NCI-H2029 treated with DMSO at 0.1 percent for 48 hours (cell line): ENCODE measurements around the gene CD300C.
"Not testable (repeated sequence)": the region's sequence is repeated elsewhere in the genome, so short reads cannot be mapped to it uniquely, and the experiment has no call there.

ENCODE experiments used
- DNase-seq: peaks from one replicate; lab custom pipeline; 2025; lab: John Stamatoyannopoulos, UW

The CD300C gene

DNA sequence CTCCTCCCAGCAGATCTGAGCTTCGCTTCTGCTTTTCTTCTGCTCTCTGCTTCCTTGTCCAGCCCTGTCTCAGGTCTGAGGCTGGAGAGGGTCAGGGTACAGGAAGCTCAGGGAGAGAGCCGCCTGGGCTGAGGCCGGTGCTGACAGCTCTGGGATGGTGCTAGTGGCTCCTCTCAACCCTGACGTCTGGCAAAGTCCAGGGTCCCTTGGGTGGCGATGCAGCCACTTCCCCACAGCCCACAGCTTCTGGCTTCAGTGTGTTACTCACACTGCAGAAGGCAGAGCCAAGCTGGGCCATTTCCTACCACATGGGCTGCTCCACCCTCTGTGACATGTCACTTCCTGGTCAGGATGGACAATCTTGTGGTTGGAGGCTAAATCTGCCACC is at the start of gene CD300C:
TSS of gene CD300C (minus strand) at position 273 of the 388 bp plus-strand sequence. CDS start 333 bp downstream, outside the sequence.
- no peak for DNase-seq

DNA sequence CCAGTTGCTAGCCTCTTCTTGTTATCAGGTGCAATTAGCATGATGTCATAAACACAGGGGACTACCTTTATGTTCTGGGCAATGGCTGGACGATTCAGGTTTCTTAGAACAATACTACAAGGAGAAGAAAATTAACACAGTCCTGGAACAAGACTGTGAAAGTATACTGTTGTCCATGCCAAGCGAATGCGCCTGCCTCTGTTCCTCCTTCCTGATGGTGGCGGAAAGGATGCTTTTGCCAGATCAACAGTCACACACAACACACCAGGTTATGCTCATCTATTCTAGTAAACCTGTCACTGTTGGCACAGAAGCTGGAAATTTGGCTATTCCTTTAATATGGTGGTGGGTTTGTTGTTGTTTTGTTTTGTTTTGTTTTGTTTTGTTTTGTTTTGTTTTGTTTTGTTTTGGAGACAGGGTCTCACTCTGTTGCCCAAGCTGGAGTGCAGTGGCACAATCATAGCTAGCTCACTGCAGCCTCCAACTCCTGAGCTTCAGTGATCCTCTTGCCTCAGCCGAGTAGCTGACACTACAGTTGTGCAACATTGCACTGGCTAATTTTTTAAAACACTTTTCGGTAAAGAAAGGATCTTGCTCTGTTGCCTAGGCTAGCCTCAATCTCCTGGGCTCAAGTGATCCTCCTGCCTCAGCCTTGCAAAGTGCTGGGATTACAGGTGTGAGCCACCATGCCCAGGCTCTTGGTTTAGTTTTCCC is 49.3 kb upstream of the CD300C start:
- no peak for DNase-seq

DNA sequence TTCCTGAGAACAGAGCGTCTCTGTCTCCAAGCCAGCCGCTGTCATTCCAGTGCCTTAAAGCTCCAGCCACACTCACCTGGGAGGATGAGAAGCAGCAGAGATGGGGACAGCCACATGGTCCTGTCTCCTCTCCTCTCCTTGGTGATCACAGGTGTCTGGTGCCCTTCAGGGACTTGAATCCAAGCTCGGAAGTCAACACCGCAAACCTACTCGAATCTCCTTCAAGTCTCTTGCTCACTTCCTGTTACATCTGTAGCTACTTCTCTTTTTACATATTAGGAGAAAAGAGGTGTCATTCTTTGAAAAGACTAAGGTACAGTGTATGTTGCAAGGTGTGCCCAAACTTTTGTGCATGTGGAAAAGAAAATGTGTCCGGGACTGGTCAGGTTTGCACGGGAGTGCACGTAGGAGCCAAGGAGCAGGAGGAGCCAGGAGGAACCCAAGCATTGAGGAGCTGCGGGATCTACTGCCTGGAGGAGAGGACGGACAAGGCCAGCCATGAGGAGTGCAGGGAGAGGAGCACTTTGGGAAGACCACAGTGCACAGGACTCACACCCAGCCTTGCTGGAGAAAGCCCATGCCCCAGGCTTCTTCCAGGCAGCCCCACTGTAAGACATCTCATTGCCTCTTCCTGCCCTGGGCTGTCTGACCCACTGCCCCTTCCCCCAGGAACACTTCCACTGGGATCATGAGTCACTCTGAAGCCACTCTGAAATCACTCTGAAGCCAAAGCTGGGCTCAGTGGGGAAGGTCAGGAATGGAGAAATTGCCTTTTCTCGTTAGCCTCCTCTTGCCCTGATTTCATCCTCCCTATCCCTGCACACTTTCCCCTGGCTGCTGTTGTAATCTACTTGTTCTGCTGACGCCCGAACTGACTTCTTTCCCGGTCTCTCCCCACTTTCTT is 46.4 kb upstream of the CD300C start, which contains the start of gene CD300LD:
TSS of gene CD300LD (minus strand) at position 197 of the 904 bp plus-strand sequence. CDS start at position 116, 81 bp downstream.
- no peak for DNase-seq

DNA sequence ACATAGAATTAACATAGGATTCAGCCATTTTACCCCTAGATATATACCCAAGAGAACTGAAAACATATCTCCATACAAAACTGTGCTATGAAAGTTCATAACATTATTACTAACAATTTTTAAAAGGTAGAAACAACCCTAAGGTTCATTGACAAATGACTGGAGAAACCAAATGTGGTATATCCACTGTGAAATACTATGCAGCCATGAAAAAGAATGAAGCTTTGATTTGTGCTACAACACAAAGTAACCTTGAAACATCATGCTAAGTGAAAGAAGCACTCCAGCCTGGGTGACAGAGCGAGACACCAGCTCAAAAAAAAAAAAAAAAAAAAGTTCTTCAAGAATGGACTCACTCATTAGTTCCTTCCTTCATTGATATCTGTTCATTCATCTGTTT is 45.6 kb upstream of the CD300C start:
- no peak for DNase-seq

DNA sequence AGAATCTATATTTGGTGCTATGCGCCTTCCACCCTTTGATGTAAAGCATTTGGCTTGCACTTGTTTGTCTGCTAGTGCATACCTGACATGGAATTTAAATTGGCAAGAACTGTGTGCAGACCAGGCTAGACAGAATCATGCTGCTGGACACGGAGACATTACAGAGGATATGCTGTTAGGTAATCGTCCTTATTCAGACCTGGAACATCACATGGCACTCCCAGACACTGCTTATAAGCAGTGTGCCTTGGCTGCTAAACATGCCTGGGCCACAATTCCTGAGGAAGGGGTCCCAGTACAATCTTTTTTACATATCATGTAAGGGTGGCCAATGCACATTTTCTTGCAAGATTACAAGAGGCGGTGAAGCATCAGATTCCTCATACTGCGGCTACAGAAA is 39.8 kb upstream of the CD300C start:
- DNase-seq, result no peak

DNA sequence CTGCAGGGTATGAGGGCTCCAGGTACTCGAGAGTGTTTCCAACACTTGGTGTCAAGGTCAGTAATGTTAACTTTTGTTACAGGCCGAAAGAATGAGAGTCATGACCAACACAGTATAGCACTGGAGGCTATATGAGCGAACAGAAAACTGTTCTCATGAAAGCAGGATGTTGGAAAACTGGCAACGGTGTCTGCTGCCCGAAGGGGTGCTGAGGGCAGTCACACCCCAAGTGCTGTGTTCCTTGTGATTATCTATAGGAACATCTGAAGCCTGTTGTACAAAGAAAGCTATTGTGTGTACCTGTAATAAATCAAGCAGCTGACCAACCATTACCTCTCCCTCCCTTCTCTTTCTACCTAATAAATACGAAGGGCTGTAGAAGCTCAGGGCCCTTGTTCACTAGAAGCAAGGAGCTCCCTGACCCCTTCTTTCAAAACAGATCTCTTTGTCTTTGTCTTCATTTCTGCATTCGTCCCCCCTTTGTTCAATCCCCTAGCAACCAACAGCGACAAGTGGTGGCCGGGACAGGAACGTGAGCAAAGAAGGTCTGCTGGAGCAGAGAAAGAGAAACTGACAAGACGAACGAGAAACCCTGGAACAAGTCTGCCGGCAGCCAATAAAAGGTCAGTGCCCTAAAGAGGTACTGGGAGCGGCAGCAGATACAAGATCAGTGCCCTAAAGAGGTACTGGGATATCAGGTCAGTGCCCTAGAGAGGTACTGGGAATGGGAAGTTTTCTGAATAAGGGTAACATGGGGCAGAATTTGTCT is 38.6 kb upstream of the CD300C start:
- no peak for DNase-seq

DNA sequence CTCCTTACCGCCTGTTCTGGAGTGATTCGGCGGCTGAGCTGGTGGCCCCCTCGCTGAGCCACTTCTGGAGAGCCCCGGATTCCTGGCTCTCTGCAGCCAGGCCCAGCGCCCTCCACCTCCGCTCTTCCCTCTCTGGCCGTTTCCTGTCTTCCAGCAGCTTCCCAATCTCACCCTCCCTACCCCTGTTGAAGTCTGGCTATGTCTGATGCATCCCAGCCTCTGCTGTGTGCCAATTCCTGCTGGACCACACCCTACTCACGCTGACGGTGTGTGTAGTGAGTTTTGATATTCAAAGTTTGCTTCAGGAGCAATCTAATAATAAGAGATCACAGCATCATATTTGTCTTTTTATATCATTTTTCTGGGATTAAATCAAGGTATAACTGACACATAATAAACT is 36.7 kb upstream of the CD300C start:
- no peak for DNase-seq

DNA sequence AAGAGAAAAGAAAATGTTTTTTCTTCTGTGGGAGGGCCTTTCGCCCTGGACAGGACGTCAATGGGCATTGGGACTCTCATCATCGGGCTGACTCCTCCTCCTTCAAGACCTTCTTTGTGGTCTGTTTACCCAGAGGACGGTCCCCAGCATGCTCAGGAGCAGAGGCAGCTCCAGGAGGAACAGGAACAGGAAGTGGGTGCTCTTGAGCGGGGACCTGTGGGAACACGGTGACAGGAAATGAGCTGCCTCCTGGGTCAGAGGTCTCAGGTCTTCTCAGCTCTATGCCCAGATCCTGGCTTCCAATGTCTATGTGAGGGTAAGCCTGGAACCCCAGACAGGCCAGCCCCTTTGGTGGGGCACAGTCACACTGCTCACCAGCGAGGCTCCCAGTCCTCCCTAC is 34.0 kb upstream of the CD300C start:
- no peak for DNase-seq

DNA sequence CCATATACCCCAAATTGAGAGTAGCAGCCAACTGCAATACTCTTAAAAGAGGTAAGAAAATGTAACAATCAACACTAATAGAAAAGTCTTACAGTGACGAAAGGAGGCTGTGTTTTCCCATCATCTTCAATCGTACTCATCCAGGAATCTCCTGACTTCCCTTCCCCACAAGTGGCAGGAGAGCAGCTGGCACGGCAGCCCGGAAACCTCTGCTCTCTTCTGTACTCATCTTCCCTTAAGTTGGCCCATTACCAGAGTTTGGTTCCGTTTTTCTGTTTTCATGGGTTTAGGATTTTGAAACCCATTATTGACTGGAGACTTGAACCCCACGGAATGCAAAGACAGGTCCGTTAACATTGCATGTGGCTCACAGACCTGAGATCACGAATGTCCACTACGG is 33.1 kb upstream of the CD300C start:
- no peak for DNase-seq

DNA sequence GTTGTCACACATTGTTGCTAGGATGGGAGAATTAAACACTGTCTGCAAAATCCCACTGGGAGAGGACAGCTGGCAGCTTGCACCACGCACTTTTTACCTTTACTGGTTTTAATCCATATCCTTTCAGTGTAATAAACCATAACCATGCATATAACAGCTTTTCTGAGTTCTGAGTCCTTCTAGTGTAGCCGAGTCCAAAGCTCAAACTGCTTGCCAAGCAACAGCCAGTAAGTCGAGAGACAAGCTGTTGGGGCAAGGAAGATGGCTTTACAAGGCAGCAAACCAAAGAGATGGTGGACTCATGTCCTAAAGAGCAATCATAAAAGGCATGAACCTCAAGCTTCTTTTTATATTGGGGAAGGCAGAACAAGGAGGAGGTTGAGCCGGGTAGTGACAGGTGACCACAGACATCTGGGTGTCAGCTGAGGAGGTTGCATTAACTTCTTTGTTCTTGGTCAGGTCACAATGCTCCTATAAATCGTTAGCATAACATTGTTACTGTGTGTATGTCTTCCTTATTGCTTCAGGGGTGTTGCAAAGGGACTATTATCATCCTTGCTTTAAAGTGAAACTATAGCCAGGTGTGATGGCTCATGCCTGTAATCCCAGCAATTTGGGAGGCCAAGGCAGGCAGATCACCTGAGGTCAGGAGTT is 28.7 kb upstream of the CD300C start:
- DNase-seq, result no peak

DNA sequence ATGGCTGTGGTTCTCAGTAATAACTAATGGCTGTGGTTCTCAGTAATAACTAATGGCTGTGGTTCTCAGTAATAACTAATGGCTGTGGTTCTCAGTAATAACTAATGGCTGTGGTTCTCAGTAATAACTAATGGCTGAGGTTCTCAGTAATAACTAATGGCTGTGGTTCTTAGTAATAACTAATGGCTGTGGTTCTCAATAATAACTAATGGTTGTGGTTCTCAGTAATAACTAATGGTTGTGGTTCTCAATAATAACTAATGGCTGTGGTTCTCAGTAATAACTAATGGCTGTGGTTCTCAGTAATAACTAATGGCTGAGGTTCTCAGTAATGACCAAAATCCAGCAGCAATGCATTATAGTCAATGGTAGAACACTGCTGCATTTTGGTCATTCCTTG is 27.7 kb upstream of the CD300C start:
- not testable (repeated sequence) for DNase-seq

DNA sequence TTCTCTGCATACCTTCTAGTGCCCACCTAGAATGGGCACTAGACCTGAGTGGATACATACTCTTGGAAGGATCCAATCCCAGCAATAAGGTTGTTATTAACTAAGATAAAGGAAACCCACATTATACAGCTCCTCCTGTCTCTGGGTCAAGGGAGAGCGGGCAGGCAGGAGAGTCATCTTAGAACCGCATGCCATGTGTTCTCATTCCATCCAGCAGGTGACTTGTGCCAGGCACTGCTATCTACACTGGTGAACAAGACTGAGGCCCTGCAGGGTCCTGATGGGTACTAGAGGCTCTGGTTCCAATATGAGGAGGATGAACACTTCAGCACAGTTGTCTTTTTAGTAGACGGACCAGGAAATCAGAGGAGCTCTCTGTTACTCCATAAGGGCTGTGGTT is 27.3 kb upstream of the CD300C start:
- no peak for DNase-seq

DNA sequence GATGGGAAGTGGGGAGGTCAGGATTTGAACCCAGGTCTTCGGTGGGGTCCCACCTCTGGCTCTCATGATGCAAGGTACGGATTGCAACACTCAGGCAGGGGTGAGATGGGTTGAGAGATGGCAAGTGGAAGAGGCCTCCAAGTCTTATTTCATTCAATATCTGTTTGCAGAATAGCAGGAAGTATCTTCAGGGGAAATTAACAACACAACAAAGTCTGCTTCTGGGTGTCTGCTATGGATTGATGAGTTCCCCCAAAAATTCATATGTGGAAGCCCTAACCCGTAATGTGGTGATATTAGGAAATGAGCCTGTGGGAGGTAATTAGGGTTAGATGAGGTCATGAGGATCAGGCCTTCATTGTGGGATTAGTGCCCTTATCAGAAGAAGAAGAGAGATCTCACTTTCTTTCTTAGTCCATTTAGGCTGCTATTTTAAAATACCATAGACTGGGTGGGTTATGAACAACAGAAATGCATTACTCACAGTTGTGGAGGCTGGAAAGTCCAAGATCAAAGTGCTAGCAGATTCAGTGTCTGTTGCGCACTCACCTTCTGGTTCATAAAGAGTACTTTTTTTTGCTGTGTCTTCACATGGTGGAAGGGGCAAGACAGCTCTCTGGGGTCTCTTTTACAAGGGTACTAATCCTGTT is 25.8 kb upstream of the CD300C start:
- no peak for DNase-seq

DNA sequence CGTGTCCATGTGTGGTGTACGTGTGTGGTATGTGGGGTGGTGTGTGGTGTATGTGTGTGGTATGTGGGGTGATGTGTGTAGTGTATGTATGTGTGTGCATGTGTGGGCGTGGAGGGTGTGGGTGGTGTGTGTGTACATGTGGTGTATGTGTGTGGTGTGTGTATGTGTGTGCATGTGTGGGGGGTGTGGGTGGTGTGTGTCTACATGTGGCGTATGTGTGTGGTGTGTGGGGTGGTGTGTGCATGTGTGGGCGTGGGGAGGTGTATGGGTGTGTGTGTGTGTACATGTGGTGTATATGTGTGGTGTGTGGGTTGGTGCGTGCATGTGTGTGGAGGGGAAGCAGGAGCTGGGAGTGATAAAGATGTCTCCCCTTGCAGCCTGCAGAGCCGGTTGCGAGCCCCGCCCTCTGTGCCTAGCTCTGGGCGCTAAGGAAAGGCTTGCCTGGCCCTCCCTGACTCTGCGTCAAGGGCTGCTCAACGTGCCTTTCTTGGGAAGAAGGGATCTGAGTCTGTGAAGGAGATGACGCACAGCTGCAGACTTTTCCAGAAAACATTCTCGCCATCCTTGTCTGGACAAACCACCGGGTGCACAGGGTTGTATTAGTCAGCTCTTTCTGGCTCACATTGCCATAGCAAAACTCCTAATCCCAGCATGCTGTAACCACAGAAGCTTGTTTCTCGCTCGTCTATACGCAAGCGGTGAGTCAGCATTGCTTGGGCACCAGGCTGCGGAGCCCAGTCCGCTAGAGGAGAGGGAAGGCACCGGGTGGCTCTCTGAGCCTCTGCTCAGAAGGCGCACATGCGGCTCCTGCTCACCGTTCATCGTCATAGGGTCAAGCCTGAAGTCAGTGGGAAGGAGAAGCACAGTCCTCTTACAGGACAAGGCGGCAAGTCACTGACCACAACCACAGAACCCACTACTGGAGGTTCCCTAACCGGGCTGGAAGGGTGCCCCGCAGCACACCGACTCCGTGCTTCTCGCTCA is 23.4 kb upstream of the CD300C start:
- no peak for DNase-seq

DNA sequence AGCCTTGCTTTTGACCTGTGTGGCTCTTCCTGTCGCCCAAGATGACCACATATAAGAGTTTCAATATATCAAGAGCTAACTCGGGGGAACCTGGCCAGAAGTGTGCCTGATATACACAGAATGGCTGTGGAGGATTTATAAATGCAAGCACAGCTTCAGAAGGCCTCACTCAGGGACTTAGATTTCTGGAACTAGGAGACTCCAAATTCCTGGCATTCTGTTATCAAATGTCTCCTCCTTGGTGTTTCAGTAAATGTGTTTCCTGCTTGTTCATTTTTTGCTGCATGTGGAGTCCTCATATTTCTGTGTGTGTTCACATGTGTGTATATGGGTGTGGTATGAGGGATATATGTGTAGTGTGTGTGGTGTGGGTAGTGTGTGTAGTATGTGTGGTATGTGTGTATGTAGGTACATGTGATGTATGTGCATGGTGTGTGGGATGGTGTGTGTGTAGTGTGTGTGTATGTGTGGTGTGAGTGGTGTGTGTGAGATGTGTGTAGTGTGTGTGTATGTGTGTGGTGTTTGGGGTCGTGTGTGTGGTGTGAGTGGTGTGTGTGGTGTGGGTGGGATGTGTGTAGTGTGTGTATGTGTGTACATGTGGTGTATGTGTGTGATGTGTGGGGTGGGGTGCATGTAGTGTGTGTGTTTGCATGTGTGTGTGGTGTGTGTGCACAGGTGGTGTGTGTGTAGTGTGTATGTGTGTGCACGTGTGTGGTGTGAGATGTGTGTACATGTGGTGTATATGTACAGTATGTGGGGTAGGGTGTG is 22.4 kb upstream of the CD300C start:
- no peak for DNase-seq

DNA sequence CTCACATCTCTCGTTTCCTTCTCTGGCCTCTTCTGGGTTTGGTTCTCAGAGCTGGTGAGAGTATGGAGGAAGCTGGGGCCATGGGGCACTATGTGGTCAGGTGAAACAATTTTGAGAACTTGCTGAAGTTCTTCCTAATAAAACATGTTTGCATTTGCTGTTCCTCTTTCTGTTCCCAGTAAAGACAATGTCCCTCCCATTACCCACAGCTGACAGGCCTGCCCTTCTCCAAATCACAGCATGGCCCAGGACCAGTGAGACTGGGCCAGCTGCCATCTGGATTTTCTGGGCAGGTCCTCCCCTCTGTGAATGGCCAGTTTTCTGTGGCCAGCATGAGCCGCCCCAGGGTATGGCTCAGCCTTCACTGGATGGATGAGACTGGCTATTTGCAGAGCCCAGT is 21.5 kb upstream of the CD300C start, which contains the start of gene CD300H:
TSS of gene CD300H (minus strand) at position 113 of the 400 bp plus-strand sequence.
- DNase-seq, result no peak

DNA sequence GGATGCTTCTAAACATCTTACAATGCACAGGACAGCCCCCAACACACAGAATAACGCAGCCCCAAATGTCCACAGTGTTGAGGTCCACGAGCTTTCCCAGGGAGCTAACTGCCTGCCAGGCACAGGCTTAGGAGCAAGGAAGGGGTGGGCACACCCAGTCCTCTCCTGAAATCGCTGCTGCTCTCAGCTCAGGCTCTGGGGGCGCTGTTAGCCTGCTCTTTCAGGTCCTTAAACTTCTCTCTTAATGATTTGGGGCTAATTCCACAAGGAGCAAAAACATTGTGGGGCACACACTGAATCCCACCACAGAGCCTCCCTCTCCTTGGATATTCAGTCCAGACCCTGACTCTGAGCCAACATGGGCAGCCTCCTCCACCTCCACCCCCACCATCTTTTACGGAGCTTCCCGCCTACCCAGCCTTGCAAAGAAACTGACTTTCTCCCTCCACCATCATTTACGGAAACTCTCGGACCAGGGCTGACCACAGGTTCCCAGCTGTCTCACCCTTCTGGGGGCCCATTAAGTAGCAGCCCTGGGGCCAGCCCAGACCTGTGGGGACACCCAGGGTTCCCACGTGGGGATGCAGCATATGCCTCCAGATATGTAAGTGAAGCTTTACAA is 20.3 kb upstream of the CD300C start:
- no peak for DNase-seq

DNA sequence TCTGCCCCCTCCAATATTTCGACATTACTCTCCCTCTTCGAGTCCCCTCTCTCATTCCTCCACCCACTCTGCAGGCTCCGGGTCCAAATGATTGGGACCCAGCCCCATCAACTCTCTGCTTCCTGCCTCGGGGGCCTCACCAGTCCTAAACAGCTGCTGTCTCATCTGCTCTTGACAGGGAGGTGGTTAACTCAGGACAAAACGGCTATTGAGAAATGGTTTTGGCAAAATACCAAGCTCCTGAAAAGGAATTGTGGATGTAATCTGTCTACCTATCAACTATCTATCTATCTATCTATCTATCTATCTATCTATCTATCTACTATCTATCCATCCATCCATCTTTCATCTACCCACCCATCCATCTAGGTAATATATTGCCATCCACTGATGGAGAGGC is 19.2 kb upstream of the CD300C start:
- peak; percentile 2 for DNase-seq

DNA sequence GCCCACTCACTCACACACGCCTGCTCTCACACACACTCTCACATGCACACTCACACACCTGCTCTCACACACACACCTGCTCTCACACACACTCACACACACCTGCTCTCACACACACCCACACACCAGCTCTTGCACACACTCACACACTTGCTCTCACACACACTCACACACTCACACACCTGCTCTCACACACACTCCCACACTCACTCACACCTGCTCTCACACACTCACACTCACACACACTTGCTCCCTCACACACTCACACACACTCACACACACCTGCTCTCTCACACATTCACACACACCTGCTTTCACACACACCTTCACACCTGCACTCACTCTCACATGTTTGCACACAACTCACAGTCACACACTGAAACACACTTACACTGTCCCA is 17.4 kb upstream of the CD300C start:
- DNase-seq, result no peak
